OCI-LY3 (cell line): ENCODE measurements around the gene FMNL2.

Experiments used
- H2AFZ ChIP-seq: fragments of 200-600, 300-600 bp; shearing (Covaris generic); 2 replicates; pipeline ENCODE4 v1.6.0; 2014; ENCODE audit warnings: antibody characterized with exemption, low read depth, low read length
- H3K27ac ChIP-seq: fragments of 200-600, 300-600 bp; sonication (generic); 2 replicates; pipeline ENCODE4 v1.5.1; 2014; ENCODE audit warnings: mild to moderate bottlenecking, low read length, moderate library complexity, mixed read lengths
- H3K27me3 ChIP-seq: fragments of 200-600, 300-600 bp; sonication (generic); 2 replicates; pipeline ENCODE4 v1.6.1; 2014; ENCODE audit warnings: low read depth, low read length, mixed read lengths
- H3K36me3 ChIP-seq: fragments of 200-600, 300-600 bp; sonication (generic); replicated peaks from 2 replicates; pipeline ENCODE3; 2014; ENCODE audit warnings: low read depth, low read length, mixed read lengths
- H3K4me1 ChIP-seq: fragments of 300-600, 200-600 bp; sonication (generic); 2 replicates; pipeline ENCODE4 v1.6.1; 2014; ENCODE audit warnings: low read length, mixed read lengths
- H3K4me2 ChIP-seq: fragments of 200-600, 300-600 bp; sonication (generic); 2 replicates; pipeline ENCODE4 v1.6.1; 2014; ENCODE audit warnings: low read length, mixed read lengths
- H3K4me3 ChIP-seq: fragments of 300-600, 200-600 bp; sonication (generic); 2 replicates; pipeline ENCODE4 v1.5.1; 2014; ENCODE audit warnings: antibody characterized with exemption, mild to moderate bottlenecking, low read length, moderate library complexity
- H3K79me2 ChIP-seq: fragments of 300-600, 200-600 bp; shearing (Covaris generic); 2 replicates; pipeline ENCODE4 v1.6.1; 2014; ENCODE audit warnings: mild to moderate bottlenecking, low read length, mixed read lengths
- H3K9ac ChIP-seq: fragments of 300-600, 200-600 bp; shearing (Covaris generic); 2 replicates; pipeline ENCODE4 v1.6.0; 2014; ENCODE audit warnings: mild to moderate bottlenecking, low read length, moderate library complexity
- H3K9me3 ChIP-seq: fragments of 200-600, 300-600 bp; shearing (Covaris generic); 2 replicates; pipeline ENCODE4 v1.6.1; 2014; ENCODE audit warnings: low read length, mixed read lengths; ENCODE audit not compliant: insufficient read depth
- H4K20me1 ChIP-seq: fragments of 200-600, 300-600 bp; sonication (generic); 2 replicates; pipeline ENCODE4 v1.6.1; 2016; ENCODE audit warnings: low read length, mixed read lengths; ENCODE audit not compliant: insufficient read depth
- CTCF ChIP-seq: fragments of 200-600, 300-600 bp; sonication (generic); IDR thresholded peaks from 2 replicates; pipeline ENCODE4 v1.5.1; 2014; ENCODE audit warnings: antibody characterized with exemption, low read length, low read depth
- EZH2phosphoT487 ChIP-seq: fragments of 200-600 bp; shearing (Covaris generic); IDR thresholded peaks from 2 replicates; pipeline ENCODE4 v1.6.1; 2018; ENCODE audit warnings: antibody characterized with exemption, mixed run types, low read depth

FMNL2 gene

GRCh38 chr2:152427902-152428301 is 92.9 kb downstream of the FMNL2 start:
- Histone ChIP-seq H3K4me3 (no peak overlapping the region), H3K79me2 (no peaks in the 10 kb centered on the region), H3K4me1 (no peaks in the 10 kb centered on the region), H3K27me3 (no peaks in the 10 kb centered on the region), H3K36me3 (no peaks in the 10 kb centered on the region), H3K4me2 (no peak overlapping the region), H2AFZ (no peak overlapping the region), H3K9ac (no peak overlapping the region), H4K20me1 (no peaks in the 10 kb centered on the region), H3K27ac (no peak overlapping the region), H3K9me3 (no peaks in the 10 kb centered on the region)
- TF ChIP-seq EZH2phosphoT487 (no peak), CTCF (no peak)

- Histone ChIP-seq H3K27ac (no peak overlapping the region), H3K4me2 (no peak overlapping the region), H3K9ac (no peak overlapping the region), H4K20me1 (no peaks in the 10 kb centered on the region), H3K79me2 (no peaks in the 10 kb centered on the region), H3K27me3 (no peaks in the 10 kb centered on the region), H3K36me3 (no peaks in the 10 kb centered on the region), H3K4me3 (no peak overlapping the region), H3K4me1 (no peaks in the 10 kb centered on the region), H2AFZ (no peak overlapping the region), H3K9me3 (no peaks in the 10 kb centered on the region)
- no peak for TF ChIP-seq EZH2phosphoT487
- no peak for TF ChIP-seq CTCF
These were observed 94.0 kb downstream of the FMNL2 start for GRCh38 chr2:152428800-152429582.

GRCh38 chr2:152430876-152431275 is 95.9 kb downstream of the FMNL2 start:
- no peak overlapping the region for H2AFZ ChIP-seq
- H3K4me3 ChIP-seq, result no peak overlapping the region
- H3K9ac ChIP-seq, result no peak overlapping the region
- no peaks in the 10 kb centered on the region for H3K4me1 ChIP-seq
- no peaks in the 10 kb centered on the region for H3K9me3 ChIP-seq
- TF ChIP-seq CTCF (no peak), EZH2phosphoT487 (no peak)
- H3K79me2 ChIP-seq, result no peaks in the 10 kb centered on the region
- H4K20me1 ChIP-seq, result no peaks in the 10 kb centered on the region
- H3K36me3 ChIP-seq, result no peaks in the 10 kb centered on the region
- no peak overlapping the region for H3K27ac ChIP-seq
- no peaks in the 10 kb centered on the region for H3K27me3 ChIP-seq
- no peak overlapping the region for H3K4me2 ChIP-seq

GRCh38 chr2:152431370-152432098 is 96.6 kb downstream of the FMNL2 start:
- no peak overlapping the region for H3K4me3 ChIP-seq
- no peak overlapping the region for H3K27ac ChIP-seq
- no peak overlapping the region for H3K9ac ChIP-seq
- no peaks in the 10 kb centered on the region for H4K20me1 ChIP-seq
- no peaks in the 10 kb centered on the region for H3K36me3 ChIP-seq
- no peaks in the 10 kb centered on the region for H3K4me1 ChIP-seq
- H2AFZ ChIP-seq, result no peak overlapping the region
- no peaks in the 10 kb centered on the region for H3K9me3 ChIP-seq
- H3K27me3 ChIP-seq, result no peaks in the 10 kb centered on the region
- H3K79me2 ChIP-seq, result no peaks in the 10 kb centered on the region
- H3K4me2 ChIP-seq, result no peak overlapping the region
- TF ChIP-seq EZH2phosphoT487 (no peak), CTCF (no peak)
